ENCODE results near the gene RBP5.

Gene RBP5

GRCh38 chr12:7073946-7074345, 54.7 kb downstream of the RBP5 start:
- no peak for DNase-seq (ENCODE audit: low read depth)
